B cell (primary cell): ENCODE results near the gene ZC3H7B. TPM values are rescaled to one million over a fixed set of nuclear protein-coding genes. Genes with fewer than 3 reads are reported as not detected.
"Not testable (repeated sequence)": the region's sequence is repeated elsewhere in the genome, so short reads cannot be mapped to it uniquely, and the experiment has no call there.

Source experiments
- ATAC-seq: fragments of 200-7000 bp; cut with Tn5 transposase; one replicate; pipeline ENCODE4 v1.10.0; 2021; ENCODE audit warnings: low read depth, mild to moderate bottlenecking, moderate number of reproducible peaks, moderate library complexity
- CTCF ChIA-PET: fragments of 350-600 bp; sonication (Branson Sonifier 250); formaldehyde crosslinking; loops from one replicate; lab custom pipeline; 2021; ENCODE audit warnings: antibody characterized with exemption, inconsistent platforms; lab: Charles Lee
- POLR2A ChIA-PET: fragments of 350-600 bp; sonication (Branson Sonifier 250); formaldehyde crosslinking; loops from one replicate; lab custom pipeline; 2021; ENCODE audit warnings: antibody characterized with exemption; lab: Charles Lee
- DNase-seq: peaks from one replicate; pipeline ENCODE4 v3.0.0; 2013
- H2AFZ ChIP-seq: 2 replicates; pipeline ENCODE4 v1.6.1; 2012; ENCODE audit warnings: mild to moderate bottlenecking, low read depth, low read length; ENCODE audit not compliant: insufficient read depth, poor library complexity, severe bottlenecking
- H3K27ac ChIP-seq, 2 donors: 1 replicate in 1 of 2; 2 replicates in 1 of 2; pipeline ENCODE4 v1.5.1; 2012 to 2013; ENCODE audit warnings: low read length in 2 of 2, mild to moderate bottlenecking in 2 of 2, moderate library complexity in 1 of 2
- H3K27me3 ChIP-seq, 4 experiments: fragments of 200-600 bp in 1 of 4; sonication (generic) in 1 of 4; replicated peaks in 1 of 4; 1 replicate in 2 of 4; 2 replicates in 2 of 4; pipeline versions ENCODE4 v1.6.1 to v1.7.0; 2013 to 2016; ENCODE audit warnings: low read length in 3 of 4, mild to moderate bottlenecking in 2 of 4, mixed read lengths in 1 of 4, moderate library complexity in 1 of 4; ENCODE audit not compliant: insufficient read depth in 4 of 4, control insufficient read depth in 3 of 4; ENCODE audit errors: control extremely low read depth in 1 of 4
- H3K36me3 ChIP-seq, 2 experiments: replicated peaks in 1 of 2; 1 replicate in 1 of 2; 2 replicates in 1 of 2; pipeline versions ENCODE4 v1.6.1 to v1.7.1; 2013; ENCODE audit warnings: low read length in 1 of 2; ENCODE audit not compliant: insufficient read depth in 2 of 2, control insufficient read depth in 1 of 2; ENCODE audit errors: control extremely low read depth in 1 of 2, extremely low read depth in 1 of 2
- H3K4me1 ChIP-seq, 2 donors: fragments of 200-600 bp in 1 of 2; sonication (generic) in 1 of 2; 1 replicate in 1 of 2; 2 replicates in 1 of 2; pipeline versions ENCODE4 v1.5.1 to v1.6.1; 2013 to 2017; ENCODE audit warnings: low read length in 2 of 2; ENCODE audit not compliant: control insufficient read depth in 2 of 2, insufficient read depth in 2 of 2
- H3K4me2 ChIP-seq: replicated peaks from 2 replicates; pipeline ENCODE3; 2012; ENCODE audit warnings: mild to moderate bottlenecking, low read depth, low read length; ENCODE audit not compliant: poor library complexity, severe bottlenecking
- H3K4me3 ChIP-seq, 5 experiments: fragments of 200-600 bp in 1 of 5; sonication (generic) in 1 of 5; 1 replicate in 3 of 5; 2 replicates in 2 of 5; pipeline versions ENCODE4 v1.5.1 to v1.7.0; 2011 to 2016; ENCODE audit warnings: low read length in 4 of 5, mild to moderate bottlenecking in 4 of 5, low read depth in 2 of 5, control low read depth in 1 of 5, moderate library complexity in 1 of 5; ENCODE audit not compliant: insufficient read depth in 1 of 5; ENCODE audit errors: control extremely low read depth in 1 of 5, extremely low read depth in 1 of 5
- H3K79me2 ChIP-seq: fragments of 200-600 bp; sonication (generic); one replicate; pipeline ENCODE4 v1.6.0; 2016; ENCODE audit warnings: low read length; ENCODE audit not compliant: control insufficient read depth, insufficient read depth
- H3K9ac ChIP-seq: fragments of 200-600 bp; sonication (generic); 2 replicates; pipeline ENCODE4 v1.6.1; 2017; ENCODE audit warnings: mild to moderate bottlenecking, low read length, moderate library complexity
- H3K9me3 ChIP-seq, 3 donors: one replicate each; pipeline versions ENCODE4 v1.6.1 to v1.7.1; 2013; ENCODE audit warnings: low read length in 2 of 3; ENCODE audit not compliant: control insufficient read depth in 2 of 3, insufficient read depth in 1 of 3; ENCODE audit errors: control extremely low read depth in 1 of 3
- H4K20me1 ChIP-seq: 2 replicates; pipeline ENCODE4 v1.6.0; 2012; ENCODE audit warnings: mild to moderate bottlenecking, low read length; ENCODE audit not compliant: insufficient read depth, control insufficient read depth, poor library complexity, severe bottlenecking
- H3K27ac Mint-ChIP-seq: one replicate; pipeline ENCODE4 v1.8.0; 2021; ENCODE audit warnings: mixed read lengths
- H3K27me3 Mint-ChIP-seq: one replicate; pipeline ENCODE4 v1.8.0; 2021; ENCODE audit warnings: mixed read lengths
- H3K4me1 Mint-ChIP-seq: one replicate; pipeline ENCODE4 v1.8.0; 2021; ENCODE audit warnings: mixed read lengths
- H3K4me3 Mint-ChIP-seq: one replicate; pipeline ENCODE4 v1.8.0; 2021; ENCODE audit warnings: mixed read lengths
- H3K9me3 Mint-ChIP-seq: one replicate; pipeline ENCODE4 v1.8.0; 2022; ENCODE audit warnings: mixed read lengths; ENCODE audit not compliant: insufficient read depth
- EZH2 ChIP-seq: IDR thresholded peaks from 2 replicates; pipeline ENCODE4 v1.6.1; 2012; ENCODE audit warnings: borderline replicate concordance, low read depth, mild to moderate bottlenecking, moderate library complexity, low read length; ENCODE audit not compliant: insufficient read depth, poor library complexity, severe bottlenecking
- WGBS: methylation state at CpG from one replicate; pipeline ENCODE4 v1.1.5; 2013; ENCODE audit warnings: missing lambda C conversion rate; ENCODE audit not compliant: insufficient coverage; 5-methylcytosine and 5-hydroxymethylcytosine counted together
- intact Hi-C: fragments of 100-400 bp; cut with micrococcal nuclease; formaldehyde crosslinking; loops from one replicate; pipeline ENCODE4 v1.10.0; 2022
- polyA plus RNA-seq: library from polyadenylated mRNA; depleted of rRNA; stranded (reverse); fragments of >200 nt; gene quantifications from 2 replicates; pipeline ENCODE4 v1.2.3, GENCODE V29; 2012
- total RNA-seq, 2 donors: library from RNA; stranded (reverse); fragments of 120-200 nt in 1 of 2; gene quantifications; 1 replicate in 1 of 2; 2 replicates in 1 of 2; pipeline versions ENCODE4 v1.2.3 to v1.2.4, GENCODE V29; 2013 to 2022
- TF ChIP-seq, protein P1 (sequence below): fragments of 200-600 bp; IDR thresholded peaks from one replicate; pipeline ENCODE4 v1.8.0; 2022; ENCODE audit warnings: antibody characterized with exemption, mild to moderate bottlenecking

Gene ZC3H7B
- total and polyA plus RNA-seq, 2 donors (not counting 1 experiment from before 2014, with no cell fraction given): 29.8 to 41.9 TPM

DNA sequence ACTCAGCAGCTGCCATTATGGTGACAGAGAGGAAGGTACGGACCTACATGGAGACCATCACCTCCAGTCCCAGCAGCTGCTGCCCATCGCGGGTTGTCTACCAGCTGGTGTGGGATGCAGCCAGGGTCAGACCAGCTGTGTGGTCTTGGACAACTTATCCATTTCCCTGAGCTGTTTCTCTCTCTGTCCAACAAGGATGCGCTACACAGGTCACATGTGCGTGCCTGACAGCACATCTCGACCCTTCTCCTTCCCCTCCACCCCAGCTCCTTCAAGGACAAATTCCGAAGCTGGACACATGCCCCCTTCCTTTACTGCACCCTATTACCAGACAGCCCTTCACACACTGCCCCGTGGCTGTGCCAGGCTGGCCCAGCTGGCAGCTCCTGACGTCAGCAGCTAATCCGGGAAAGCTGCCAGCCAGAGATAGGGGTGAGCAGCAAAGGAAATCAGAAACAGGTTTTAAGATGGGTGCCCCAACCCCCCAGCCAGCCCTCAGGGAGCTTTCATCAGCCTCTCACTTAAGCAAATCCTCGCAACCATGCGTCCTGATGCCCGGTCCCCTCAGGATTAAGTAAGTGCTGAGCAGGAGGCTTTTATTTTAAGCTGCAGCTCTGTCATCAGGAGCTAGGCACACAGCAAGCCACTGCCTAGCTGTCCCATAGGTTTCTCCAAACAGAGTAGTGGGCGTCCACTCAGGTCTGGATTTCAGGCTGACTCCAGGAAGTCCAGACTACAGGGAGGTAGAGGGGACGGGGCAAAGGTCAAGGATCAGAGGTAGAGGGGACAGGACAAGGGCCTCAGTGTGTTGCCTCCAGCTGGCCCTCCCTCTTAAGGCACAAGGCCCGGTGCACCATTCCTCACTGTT lies 100.7 kb downstream of the ZC3H7B start:
- 79% methylated on average over 14 of the region's 16 CpGs for WGBS
- Mint-ChIP-seq H3K4me1 (peaks cover 18% of the 10 kb centered on the region), H3K9me3 (no peaks in the 10 kb centered on the region), H3K27me3 (no peaks in the 10 kb centered on the region), H3K4me3 (no peak overlapping the region), H3K27ac (no peak overlapping the region)
- CTCF ChIA-PET: interaction anchor here (0.5 to 11.6 kb wide), 14 partner anchors 8 to 180 kb away, joined by 3 to 228 read pairs (median 18); partner anchors contain the start of genes ACO2, PHF5A, POLR3H and TOB2
- H3K27me3 ChIP-seq: no peaks in the 10 kb centered on the region
- ATAC-seq (no peak), DNase-seq (no peak)
- H3K79me2 ChIP-seq: peaks cover 5% of the 10 kb centered on the region
- TF ChIP-seq EZH2: no peak
- TF ChIP-seq, protein P1, sequence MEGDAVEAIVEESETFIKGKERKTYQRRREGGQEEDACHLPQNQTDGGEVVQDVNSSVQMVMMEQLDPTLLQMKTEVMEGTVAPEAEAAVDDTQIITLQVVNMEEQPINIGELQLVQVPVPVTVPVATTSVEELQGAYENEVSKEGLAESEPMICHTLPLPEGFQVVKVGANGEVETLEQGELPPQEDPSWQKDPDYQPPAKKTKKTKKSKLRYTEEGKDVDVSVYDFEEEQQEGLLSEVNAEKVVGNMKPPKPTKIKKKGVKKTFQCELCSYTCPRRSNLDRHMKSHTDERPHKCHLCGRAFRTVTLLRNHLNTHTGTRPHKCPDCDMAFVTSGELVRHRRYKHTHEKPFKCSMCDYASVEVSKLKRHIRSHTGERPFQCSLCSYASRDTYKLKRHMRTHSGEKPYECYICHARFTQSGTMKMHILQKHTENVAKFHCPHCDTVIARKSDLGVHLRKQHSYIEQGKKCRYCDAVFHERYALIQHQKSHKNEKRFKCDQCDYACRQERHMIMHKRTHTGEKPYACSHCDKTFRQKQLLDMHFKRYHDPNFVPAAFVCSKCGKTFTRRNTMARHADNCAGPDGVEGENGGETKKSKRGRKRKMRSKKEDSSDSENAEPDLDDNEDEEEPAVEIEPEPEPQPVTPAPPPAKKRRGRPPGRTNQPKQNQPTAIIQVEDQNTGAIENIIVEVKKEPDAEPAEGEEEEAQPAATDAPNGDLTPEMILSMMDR: no peak
- no peak overlapping the region for H3K4me2 ChIP-seq
- H2AFZ ChIP-seq: no peak overlapping the region
- H3K4me3 ChIP-seq: no peak overlapping the region
- no peaks in the 10 kb centered on the region for H4K20me1 ChIP-seq
- intact Hi-C loops: no loop called here
- H3K4me1 ChIP-seq: peaks cover 4 to 21% of the 10 kb centered on the region in 2 donors
- H3K36me3 ChIP-seq: peaks cover 0 to 4% of the 10 kb centered on the region in 2 experiments
- no peaks in the 10 kb centered on the region for H3K9me3 ChIP-seq
- POLR2A ChIA-PET: interaction anchor here (0.5 to 0.7 kb wide), 2 partner anchors 44 to 134 kb away, joined by 8 read pairs; no protein-coding TSS in a partner anchor
- H3K9ac ChIP-seq: no peak overlapping the region
- no peak overlapping the region for H3K27ac ChIP-seq

DNA sequence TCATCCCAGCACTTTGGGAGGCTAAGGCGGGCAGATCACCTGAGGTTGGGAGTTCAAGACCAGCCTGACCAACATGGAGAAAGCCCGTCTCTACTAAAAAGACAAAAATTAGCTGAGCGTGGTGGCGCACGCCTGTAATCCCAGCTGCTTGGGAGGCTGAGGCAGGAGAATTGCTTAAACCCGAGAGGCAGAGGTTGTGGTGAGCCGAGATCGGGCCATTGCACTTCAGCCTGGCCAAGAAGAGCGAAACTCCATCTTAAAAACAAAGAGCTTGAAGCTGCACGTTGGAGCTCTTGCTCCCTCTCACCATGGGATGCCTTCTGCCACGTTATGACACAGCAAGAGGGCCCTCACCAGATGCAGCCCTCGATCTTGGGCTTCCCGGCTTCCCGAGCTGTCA lies 101.5 kb downstream of the ZC3H7B start:
- intact Hi-C loops: loop anchor here (1.0 kb wide), 3 partner anchors 98 to 123 kb away; no protein-coding TSS in a partner anchor
- H3K27ac Mint-ChIP-seq, H3K27me3 Mint-ChIP-seq, H3K4me3 ChIP-seq, H3K36me3 ChIP-seq, H3K27ac ChIP-seq, H3K4me2 ChIP-seq, ATAC-seq, H3K9me3 Mint-ChIP-seq, H3K9me3 ChIP-seq, H3K4me3 Mint-ChIP-seq, H2AFZ ChIP-seq, H3K9ac ChIP-seq, H4K20me1 ChIP-seq, DNase-seq, H3K27me3 ChIP-seq: not testable (repeated sequence)
- WGBS: 96% methylated on average over 14 of the region's 14 CpGs
- Histone ChIP-seq H3K4me1 (peaks cover 8 to 25% of the 10 kb centered on the region in 2 donors), H3K79me2 (peaks cover 12% of the 10 kb centered on the region)
- ChIA-PET POLR2A (interaction anchor here (0.7 kb wide), 1 partner anchor 52 kb away, joined by 3 read pairs; no protein-coding TSS in a partner anchor), CTCF (interaction anchor here (0.5 to 11.6 kb wide), 21 partner anchors 11 to 187 kb away, joined by 3 to 228 read pairs (median 8); partner anchors contain the start of genes ACO2, PHF5A, PMM1 and POLR3H)
- H3K4me1 Mint-ChIP-seq: peaks cover 24% of the 10 kb centered on the region
